Measurements from ENCODE around the gene GOLGB1. TPM values are rescaled to one million over a fixed set of nuclear protein-coding genes. Genes with fewer than 3 reads are reported as not detected.
A peak's percentile ranks its signal among the peaks of the same experiment; 100 is the strongest.
"Not testable (repeated sequence)": the region's sequence is repeated elsewhere in the genome, so short reads cannot be mapped to it uniquely, and the experiment has no call there.

Gene GOLGB1, protein sequence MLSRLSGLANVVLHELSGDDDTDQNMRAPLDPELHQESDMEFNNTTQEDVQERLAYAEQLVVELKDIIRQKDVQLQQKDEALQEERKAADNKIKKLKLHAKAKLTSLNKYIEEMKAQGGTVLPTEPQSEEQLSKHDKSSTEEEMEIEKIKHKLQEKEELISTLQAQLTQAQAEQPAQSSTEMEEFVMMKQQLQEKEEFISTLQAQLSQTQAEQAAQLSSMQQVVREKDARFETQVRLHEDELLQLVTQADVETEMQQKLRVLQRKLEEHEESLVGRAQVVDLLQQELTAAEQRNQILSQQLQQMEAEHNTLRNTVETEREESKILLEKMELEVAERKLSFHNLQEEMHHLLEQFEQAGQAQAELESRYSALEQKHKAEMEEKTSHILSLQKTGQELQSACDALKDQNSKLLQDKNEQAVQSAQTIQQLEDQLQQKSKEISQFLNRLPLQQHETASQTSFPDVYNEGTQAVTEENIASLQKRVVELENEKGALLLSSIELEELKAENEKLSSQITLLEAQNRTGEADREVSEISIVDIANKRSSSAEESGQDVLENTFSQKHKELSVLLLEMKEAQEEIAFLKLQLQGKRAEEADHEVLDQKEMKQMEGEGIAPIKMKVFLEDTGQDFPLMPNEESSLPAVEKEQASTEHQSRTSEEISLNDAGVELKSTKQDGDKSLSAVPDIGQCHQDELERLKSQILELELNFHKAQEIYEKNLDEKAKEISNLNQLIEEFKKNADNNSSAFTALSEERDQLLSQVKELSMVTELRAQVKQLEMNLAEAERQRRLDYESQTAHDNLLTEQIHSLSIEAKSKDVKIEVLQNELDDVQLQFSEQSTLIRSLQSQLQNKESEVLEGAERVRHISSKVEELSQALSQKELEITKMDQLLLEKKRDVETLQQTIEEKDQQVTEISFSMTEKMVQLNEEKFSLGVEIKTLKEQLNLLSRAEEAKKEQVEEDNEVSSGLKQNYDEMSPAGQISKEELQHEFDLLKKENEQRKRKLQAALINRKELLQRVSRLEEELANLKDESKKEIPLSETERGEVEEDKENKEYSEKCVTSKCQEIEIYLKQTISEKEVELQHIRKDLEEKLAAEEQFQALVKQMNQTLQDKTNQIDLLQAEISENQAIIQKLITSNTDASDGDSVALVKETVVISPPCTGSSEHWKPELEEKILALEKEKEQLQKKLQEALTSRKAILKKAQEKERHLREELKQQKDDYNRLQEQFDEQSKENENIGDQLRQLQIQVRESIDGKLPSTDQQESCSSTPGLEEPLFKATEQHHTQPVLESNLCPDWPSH (N-terminal part only)
- polyA plus RNA-seq (2012; ENCODE audit: missing spikeins) = 16.8 TPM

DNA sequence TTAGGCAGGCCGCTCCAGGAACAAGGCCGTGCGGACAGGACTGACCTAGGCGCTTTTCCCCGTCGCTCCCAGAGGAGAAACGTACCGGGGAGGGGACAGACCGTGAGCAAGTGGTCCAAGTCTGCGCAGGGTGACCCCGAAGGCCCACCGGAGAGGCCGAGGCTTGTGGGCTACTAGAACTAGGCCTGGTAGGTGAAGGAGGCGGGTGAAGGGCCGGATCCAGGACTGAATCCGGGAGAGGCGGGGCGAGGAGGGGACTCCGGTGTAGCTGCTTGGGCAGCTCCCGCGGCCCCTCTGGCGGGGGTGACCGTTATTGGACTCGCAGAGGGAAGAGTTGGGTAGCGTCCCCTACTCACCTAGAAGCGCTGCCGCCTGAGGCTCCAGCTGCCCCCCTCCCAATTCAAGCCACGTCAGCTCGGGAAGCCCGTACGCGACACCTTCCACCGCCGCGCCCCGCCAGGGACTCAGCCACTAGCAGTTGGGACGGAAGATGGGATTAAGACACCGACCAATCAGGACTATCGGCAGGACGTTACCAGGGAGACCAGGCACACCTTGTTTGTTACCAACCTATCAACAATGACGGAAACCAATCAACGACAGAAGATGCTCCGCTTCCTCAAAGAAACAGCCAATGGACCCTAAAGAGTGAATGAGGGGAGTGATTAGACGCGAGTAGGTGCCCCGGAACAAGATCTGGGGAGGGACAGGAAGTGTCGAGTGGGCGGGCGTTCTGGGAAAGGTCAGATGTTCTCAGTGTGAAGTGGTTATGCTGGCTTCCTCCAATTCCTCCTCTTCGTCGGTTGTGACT, at the start of gene GOLGB1:
Gene GOLGB1 (minus strand): TSS at position 466 of the 811 bp plus-strand sequence. CDS start 18,770 bp downstream, outside the sequence.
- TF ChIP-seq POLR2AphosphoS5 (IDR thresholded peaks at IDR 0.05; ENCODE audit: low read depth, low read length) (peak; percentile 97), POLR2A (IDR thresholded peaks at IDR 0.05; ENCODE audit: low read depth, low read length) (peak; percentile 100), TAF1 (IDR thresholded peaks at IDR 0.05; ENCODE audit: borderline replicate concordance, low read depth, low read length) (0 out of 2 replicates have a peak, but pooled peaks have one; percentile 72)
- peak; percentile 100 for FAIRE-seq
- peak; percentile 77 for DNase-seq (ENCODE audit: insufficient read length)

- FAIRE-seq (no peak), DNase-seq (ENCODE audit: insufficient read length) (no peak)
- no peak for TF ChIP-seq TAF1 (IDR thresholded peaks at IDR 0.05; ENCODE audit: borderline replicate concordance, low read depth, low read length)
- TF ChIP-seq POLR2A (IDR thresholded peaks at IDR 0.05; ENCODE audit: low read depth, low read length) = no peak
- TF ChIP-seq POLR2AphosphoS5 (IDR thresholded peaks at IDR 0.05; ENCODE audit: low read depth, low read length) = no peak
Measured at GRCh38 chr3:121796970-121797369, 47.4 kb upstream of the GOLGB1 start.

DNA sequence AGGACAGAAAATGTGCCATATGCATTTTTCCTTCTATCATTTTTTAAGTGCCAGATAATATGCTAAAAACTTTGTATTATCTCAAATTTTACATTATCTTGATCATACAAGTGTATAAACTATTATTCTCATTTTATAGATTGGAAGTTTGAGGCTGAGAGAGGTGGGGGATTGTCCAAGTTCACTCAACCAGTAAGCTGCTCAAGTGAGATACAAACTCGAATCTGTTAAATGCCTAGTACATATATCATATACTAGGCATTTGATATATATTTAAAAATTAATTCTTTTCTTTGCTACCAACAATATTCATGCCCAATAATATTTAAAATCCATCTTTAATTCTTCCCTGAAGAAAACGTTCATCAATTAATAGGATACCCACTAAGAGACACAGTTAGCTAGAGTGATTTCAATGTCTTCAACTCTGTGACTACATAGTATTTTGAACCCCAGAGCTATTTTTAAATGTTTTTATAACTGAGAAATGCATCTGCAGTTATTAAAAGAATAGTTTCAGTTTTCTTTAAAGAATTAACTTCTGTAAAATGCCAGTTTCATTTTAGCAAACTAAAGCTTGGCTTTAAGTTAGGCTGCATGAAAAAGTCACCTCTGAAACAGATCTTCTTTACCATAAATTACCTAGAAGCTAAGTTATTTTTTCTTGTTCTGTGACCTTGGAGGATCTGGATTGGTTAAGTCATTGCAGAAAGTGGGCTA, 44.9 kb upstream of the GOLGB1 start:
- FAIRE-seq = peak; percentile 48
- TF ChIP-seq TAF1 (IDR thresholded peaks at IDR 0.05; ENCODE audit: borderline replicate concordance, low read depth, low read length) (no peak), POLR2AphosphoS5 (IDR thresholded peaks at IDR 0.05; ENCODE audit: low read depth, low read length) (no peak), POLR2A (IDR thresholded peaks at IDR 0.05; ENCODE audit: low read depth, low read length) (no peak)
- no peak for DNase-seq (ENCODE audit: insufficient read length)

DNA sequence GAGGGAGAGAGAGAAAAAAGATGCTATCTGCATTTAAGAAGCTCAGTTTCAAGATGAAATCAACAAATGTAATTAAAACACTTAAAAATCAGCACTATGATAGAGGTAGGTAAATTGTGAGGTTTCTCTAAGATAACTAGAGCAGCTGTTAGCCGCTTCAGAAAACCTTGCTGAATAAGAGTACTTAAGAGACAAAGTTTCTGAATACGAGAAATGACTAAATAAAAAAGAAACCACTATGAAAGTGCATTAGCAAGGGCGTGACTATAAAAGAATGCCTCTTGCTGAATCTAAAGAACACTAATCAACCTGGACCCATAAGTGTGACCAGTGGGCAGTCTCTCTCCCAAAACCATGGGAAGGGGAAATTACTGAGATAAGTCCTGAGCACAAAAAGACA, 43.5 kb upstream of the GOLGB1 start:
- peak; percentile 73 for FAIRE-seq
- TF ChIP-seq POLR2A (IDR thresholded peaks at IDR 0.05; ENCODE audit: low read depth, low read length) (no peak), TAF1 (IDR thresholded peaks at IDR 0.05; ENCODE audit: borderline replicate concordance, low read depth, low read length) (no peak), POLR2AphosphoS5 (IDR thresholded peaks at IDR 0.05; ENCODE audit: low read depth, low read length) (no peak)
- DNase-seq (ENCODE audit: insufficient read length) = no peak

- TF ChIP-seq POLR2AphosphoS5 (IDR thresholded peaks at IDR 0.05; ENCODE audit: low read depth, low read length) (no peak), POLR2A (IDR thresholded peaks at IDR 0.05; ENCODE audit: low read depth, low read length) (no peak), TAF1 (IDR thresholded peaks at IDR 0.05; ENCODE audit: borderline replicate concordance, low read depth, low read length) (no peak)
- FAIRE-seq (no peak), DNase-seq (ENCODE audit: insufficient read length) (no peak)
Measured at GRCh38 chr3:121786485-121786884, 36.9 kb upstream of the GOLGB1 start.

DNA sequence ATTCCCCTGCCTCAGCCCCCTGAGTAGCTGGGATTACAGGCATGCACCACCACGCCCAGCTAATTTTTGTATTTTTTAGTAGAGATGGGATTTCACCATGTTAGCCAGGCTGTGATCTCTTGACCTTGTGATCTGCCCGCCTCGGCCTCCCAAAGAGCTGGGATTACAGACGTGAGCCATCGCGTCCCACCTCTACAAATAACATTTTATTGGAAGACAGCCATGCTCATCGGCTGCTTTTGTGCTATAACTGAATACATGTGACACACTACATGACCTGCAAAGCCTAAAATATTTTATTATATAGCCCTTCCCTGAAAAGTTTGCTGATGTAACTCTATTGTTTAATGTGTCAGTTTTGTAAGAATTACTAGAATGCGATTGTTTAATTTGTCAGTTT, 33.2 kb upstream of the GOLGB1 start:
- FAIRE-seq = not testable (repeated sequence)

DNA sequence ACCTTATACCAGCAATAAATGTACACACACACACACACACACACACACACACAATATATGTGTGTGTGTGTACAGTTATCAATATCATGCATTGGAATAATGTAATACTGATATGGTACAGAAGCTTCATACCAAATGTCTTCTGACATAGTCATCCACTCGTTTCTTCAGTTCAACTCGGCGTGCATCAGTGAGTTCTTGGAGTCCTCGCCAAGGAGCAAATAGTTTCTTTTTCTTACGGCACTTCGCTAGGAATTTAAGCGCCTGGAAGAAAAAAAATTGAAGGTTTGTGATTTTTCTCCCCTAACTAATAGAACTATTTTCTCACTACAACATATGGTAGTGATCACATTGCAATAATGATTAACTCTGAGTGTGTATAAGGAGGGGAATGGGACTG, 32.1 kb upstream of the GOLGB1 start:
- no peak for DNase-seq (ENCODE audit: insufficient read length)
- no peak for TF ChIP-seq TAF1 (IDR thresholded peaks at IDR 0.05; ENCODE audit: borderline replicate concordance, low read depth, low read length)
- TF ChIP-seq POLR2AphosphoS5 (IDR thresholded peaks at IDR 0.05; ENCODE audit: low read depth, low read length) = no peak
- no peak for TF ChIP-seq POLR2A (IDR thresholded peaks at IDR 0.05; ENCODE audit: low read depth, low read length)
- no peak for FAIRE-seq

More for the DNA sequence above, 33.2 kb upstream of the GOLGB1 start:
- not testable (repeated sequence) for DNase-seq (ENCODE audit: insufficient read length)

DNA sequence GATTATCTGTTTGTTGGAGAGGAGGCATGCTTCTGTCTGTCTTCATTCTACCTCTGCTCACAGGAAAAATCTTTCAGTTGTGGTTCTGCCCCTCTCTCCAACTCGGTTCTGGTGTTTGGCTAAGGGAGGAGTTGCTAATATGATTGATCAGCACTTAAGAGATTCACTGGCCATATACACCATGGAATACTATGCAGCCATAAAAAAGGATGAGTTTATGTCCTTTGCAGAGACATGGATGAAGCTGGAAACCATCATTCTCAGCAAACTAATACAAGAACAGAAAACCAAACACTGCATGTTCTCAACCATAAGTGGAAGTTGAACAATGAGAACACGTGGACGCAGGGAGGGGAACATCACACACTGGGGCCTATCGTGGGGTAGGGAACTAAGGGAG, 25.6 kb upstream of the GOLGB1 start:
- not testable (repeated sequence) for FAIRE-seq; DNase-seq (ENCODE audit: insufficient read length)

DNA sequence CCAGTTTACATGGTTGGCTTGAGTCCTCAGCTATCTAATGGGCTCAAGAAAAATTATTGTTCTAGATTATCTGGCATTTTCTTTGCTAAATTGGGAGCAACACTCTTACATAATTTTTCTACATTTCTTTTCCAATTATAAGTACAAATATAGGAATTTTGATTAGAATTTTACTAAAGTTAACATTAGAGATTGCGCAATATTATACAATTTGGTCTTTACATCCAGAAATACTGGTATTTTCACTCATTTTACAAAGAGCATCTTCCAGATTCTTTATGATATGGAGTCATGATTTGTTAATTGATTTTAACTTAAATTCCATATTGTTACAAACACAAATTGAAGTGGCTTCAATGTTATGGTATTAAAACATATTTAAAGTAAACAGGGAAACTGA, 19.7 kb upstream of the GOLGB1 start:
- DNase-seq (ENCODE audit: insufficient read length) (no peak), FAIRE-seq (no peak)
- no peak for TF ChIP-seq POLR2AphosphoS5 (IDR thresholded peaks at IDR 0.05; ENCODE audit: low read depth, low read length)
- no peak for TF ChIP-seq POLR2A (IDR thresholded peaks at IDR 0.05; ENCODE audit: low read depth, low read length)
- no peak for TF ChIP-seq TAF1 (IDR thresholded peaks at IDR 0.05; ENCODE audit: borderline replicate concordance, low read depth, low read length)

DNA sequence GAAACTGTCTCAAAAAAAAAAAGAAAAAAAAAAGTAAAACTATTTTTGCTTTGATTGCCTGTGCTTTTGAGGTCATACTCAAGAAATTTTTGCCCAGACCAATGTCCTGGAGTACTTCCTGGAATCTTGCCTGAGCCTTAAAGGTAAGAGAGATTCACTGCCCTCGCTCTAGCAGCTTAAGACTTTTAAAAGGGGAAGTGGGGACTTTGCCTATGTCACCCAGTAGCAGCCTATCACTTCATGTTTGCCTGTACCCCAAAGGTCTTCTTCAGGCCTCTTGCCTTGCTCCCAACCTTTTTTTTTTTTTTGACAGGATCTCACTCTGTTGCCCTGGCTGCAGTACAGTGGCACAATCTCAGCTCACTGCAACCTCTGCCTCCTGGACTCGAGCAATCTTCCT, 18.9 kb upstream of the GOLGB1 start:
- TF ChIP-seq TAF1 (IDR thresholded peaks at IDR 0.05; ENCODE audit: borderline replicate concordance, low read depth, low read length) = no peak
- no peak for TF ChIP-seq POLR2A (IDR thresholded peaks at IDR 0.05; ENCODE audit: low read depth, low read length)
- no peak for TF ChIP-seq POLR2AphosphoS5 (IDR thresholded peaks at IDR 0.05; ENCODE audit: low read depth, low read length)
- DNase-seq (ENCODE audit: insufficient read length) (no peak), FAIRE-seq (peak; percentile 9)

Data from GM12892 (cell line).